ENCODE data around the gene WDR59. TPM values are rescaled to one million over a fixed set of nuclear protein-coding genes. Genes with fewer than 3 reads are reported as not detected.
"Not testable (repeated sequence)": the region's sequence is repeated elsewhere in the genome, so short reads cannot be mapped to it uniquely, and the experiment has no call there.

The WDR59 gene
- total and polyA plus RNA-seq, 2 experiments from 2014 or later = 38.7 to 54.5 TPM

GRCh38 chr16:75026892-75027391, 42.0 kb upstream of the WDR59 start (continued):
- no peak for TF ChIP-seq REST (IDR thresholded peaks at IDR 0.05; ENCODE audit: unreplicated experiment)
- no peak for TF ChIP-seq NANOG (IDR thresholded peaks at IDR 0.05; ENCODE audit: borderline replicate concordance)
- TF ChIP-seq ZNF114 (CRISPR knock-in tag; IDR thresholded peaks at IDR 0.05) = no peak
- no peak for TF ChIP-seq CREB1 (CRISPR knock-in tag; IDR thresholded peaks at IDR 0.05; ENCODE audit: low read depth)
- TF ChIP-seq, protein P1, sequence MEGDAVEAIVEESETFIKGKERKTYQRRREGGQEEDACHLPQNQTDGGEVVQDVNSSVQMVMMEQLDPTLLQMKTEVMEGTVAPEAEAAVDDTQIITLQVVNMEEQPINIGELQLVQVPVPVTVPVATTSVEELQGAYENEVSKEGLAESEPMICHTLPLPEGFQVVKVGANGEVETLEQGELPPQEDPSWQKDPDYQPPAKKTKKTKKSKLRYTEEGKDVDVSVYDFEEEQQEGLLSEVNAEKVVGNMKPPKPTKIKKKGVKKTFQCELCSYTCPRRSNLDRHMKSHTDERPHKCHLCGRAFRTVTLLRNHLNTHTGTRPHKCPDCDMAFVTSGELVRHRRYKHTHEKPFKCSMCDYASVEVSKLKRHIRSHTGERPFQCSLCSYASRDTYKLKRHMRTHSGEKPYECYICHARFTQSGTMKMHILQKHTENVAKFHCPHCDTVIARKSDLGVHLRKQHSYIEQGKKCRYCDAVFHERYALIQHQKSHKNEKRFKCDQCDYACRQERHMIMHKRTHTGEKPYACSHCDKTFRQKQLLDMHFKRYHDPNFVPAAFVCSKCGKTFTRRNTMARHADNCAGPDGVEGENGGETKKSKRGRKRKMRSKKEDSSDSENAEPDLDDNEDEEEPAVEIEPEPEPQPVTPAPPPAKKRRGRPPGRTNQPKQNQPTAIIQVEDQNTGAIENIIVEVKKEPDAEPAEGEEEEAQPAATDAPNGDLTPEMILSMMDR (conservative IDR thresholded peaks at IDR 0.05; ENCODE audit: low read depth in 2 of 2) = no peak
- TF ChIP-seq STAT1 (IDR thresholded peaks at IDR 0.05; ENCODE audit: unreplicated experiment) = no peak
- TF ChIP-seq JUNB (IDR thresholded peaks at IDR 0.05; ENCODE audit: unreplicated experiment) = no peak

GRCh38 chr16:75026239-75026891, 41.4 kb upstream of the WDR59 start:
- Histone ChIP-seq H4K20me1 (replicated peaks; ENCODE audit: insufficient read depth) (peaks cover 16% of the 10 kb centered on the region; the same call in 1 of the 2 replicates), H3K79me2 (replicated peaks; ENCODE audit: insufficient read depth) (peaks cover 97% of the 10 kb centered on the region)
- not testable (repeated sequence) for H3K4me1 ChIP-seq (ENCODE audit: insufficient read depth); H3K27me3 Mint-ChIP-seq (ENCODE audit: insufficient read depth, low read depth, poor library complexity); H3K27me3 ChIP-seq (ENCODE audit: insufficient read depth); H3F3A ChIP-seq (replicated peaks; ENCODE audit: low read depth); DNase-seq (ENCODE audit: low spot score); H3K27ac ChIP-seq (ENCODE audit: low read depth); H2AFZ ChIP-seq; H3K4me2 ChIP-seq; H3K9me2 ChIP-seq (ENCODE audit: insufficient read depth); ATAC-seq; H3K36me3 ChIP-seq (ENCODE audit: insufficient read depth); H3K4me3 ChIP-seq; H3K27ac Mint-ChIP-seq; H3K4me3 Mint-ChIP-seq
- Mint-ChIP-seq H3K36me3 (ENCODE audit: low read depth) (peaks cover 16% of the 10 kb centered on the region), H3K4me1 (peaks cover 12% of the 10 kb centered on the region; the same call in 1 of the 3 replicates), H3K9me3 (peaks cover 10% of the 10 kb centered on the region)

DNA sequence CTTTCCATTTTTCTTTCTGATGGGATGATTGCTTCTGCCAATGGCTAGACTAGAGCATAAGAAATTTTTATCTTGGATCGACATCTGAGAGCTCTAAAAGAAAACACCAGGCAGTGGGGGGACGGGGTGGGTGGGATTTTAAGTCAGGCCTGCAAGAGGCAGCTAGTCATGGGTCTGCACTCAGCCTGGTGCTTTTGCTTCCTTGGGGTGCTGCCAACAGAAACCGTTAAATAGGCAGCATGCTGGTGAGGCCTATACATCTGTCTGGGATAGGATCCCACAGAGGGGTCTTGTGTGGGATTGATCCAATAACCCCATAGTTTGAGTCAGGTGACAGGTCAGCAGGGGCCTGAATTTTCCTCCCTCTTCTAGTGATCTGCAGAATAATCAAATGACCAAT, 40.8 kb upstream of the WDR59 start:
- peaks cover 16% of the 10 kb centered on the region for H3K9me3 Mint-ChIP-seq
- H3K4me3 ChIP-seq = no peak overlapping the region
- H3K4me2 ChIP-seq = no peak overlapping the region
- no peak overlapping the region for H2AFZ ChIP-seq
- no peaks in the 10 kb centered on the region for H3K27me3 ChIP-seq (ENCODE audit: insufficient read depth)
- no peaks in the 10 kb centered on the region for H3F3A ChIP-seq (replicated peaks; ENCODE audit: low read depth)
- no peak overlapping the region for H3K27ac ChIP-seq (ENCODE audit: low read depth)
- no peaks in the 10 kb centered on the region for H3K9me2 ChIP-seq (ENCODE audit: insufficient read depth)
- ATAC-seq (no peak), DNase-seq (ENCODE audit: low spot score) (no peak)
- H3K27ac Mint-ChIP-seq = no peak overlapping the region
- H3K4me3 Mint-ChIP-seq = no peak overlapping the region
- no peaks in the 10 kb centered on the region for H3K36me3 ChIP-seq (ENCODE audit: insufficient read depth)
- H4K20me1 ChIP-seq (replicated peaks; ENCODE audit: insufficient read depth) = peaks cover 16% of the 10 kb centered on the region; the same call in 1 of the 2 replicates
- H3K27me3 Mint-ChIP-seq (ENCODE audit: insufficient read depth, low read depth, poor library complexity) = peaks cover 2% of the 10 kb centered on the region
- H3K36me3 Mint-ChIP-seq (ENCODE audit: low read depth) = peaks cover 22% of the 10 kb centered on the region
- no peaks in the 10 kb centered on the region; the same call in 1 of the 2 replicates for H3K4me1 ChIP-seq (ENCODE audit: insufficient read depth)
- H3K4me1 Mint-ChIP-seq = peaks cover 12% of the 10 kb centered on the region; the same call in 1 of the 3 replicates
- H3K79me2 ChIP-seq (replicated peaks; ENCODE audit: insufficient read depth) = peaks cover 97% of the 10 kb centered on the region
- no peak for TF ChIP-seq POLR2AphosphoS5 (IDR thresholded peaks at IDR 0.05; ENCODE audit: low read depth)
- TF ChIP-seq, protein P1 (conservative IDR thresholded peaks at IDR 0.05; ENCODE audit: low read depth in 2 of 2) = no peak
- TF ChIP-seq NANOG (IDR thresholded peaks at IDR 0.05; ENCODE audit: borderline replicate concordance) = no peak
- no peak for TF ChIP-seq REST (IDR thresholded peaks at IDR 0.05; ENCODE audit: unreplicated experiment)
- no peak for TF ChIP-seq ZNF114 (CRISPR knock-in tag; IDR thresholded peaks at IDR 0.05)
- TF ChIP-seq CREB1 (CRISPR knock-in tag; IDR thresholded peaks at IDR 0.05; ENCODE audit: low read depth) = no peak
- no peak for TF ChIP-seq STAT1 (IDR thresholded peaks at IDR 0.05; ENCODE audit: unreplicated experiment)
